ENCODE data around the gene CAPN10.

Gene CAPN10

GRCh38 chr2:240647503-240648154 lies 61.1 kb downstream of the CAPN10 start:
- no peaks in the 10 kb centered on the region for H3F3A ChIP-seq (ENCODE audit: insufficient read depth)
- H3K4me3 ChIP-seq (ENCODE audit: insufficient read depth, low read length, poor library complexity, severe bottlenecking), result no peak overlapping the region
- H3K9ac ChIP-seq (ENCODE audit: low read length), result no peak overlapping the region
- no peaks in the 10 kb centered on the region for H3K9me3 ChIP-seq (ENCODE audit: insufficient read depth, low read length)
- no peak overlapping the region for H3K4me2 ChIP-seq (ENCODE audit: low read depth, low read length, poor library complexity, severe bottlenecking)
- TF ChIP-seq EZH2phosphoT487 (conservative IDR thresholded peaks at IDR 0.05; ENCODE audit: low read length), result no peak
- no peak for TF ChIP-seq CTCF (IDR thresholded peaks at IDR 0.05; ENCODE audit: insufficient read depth, low read length, poor library complexity, severe bottlenecking)
- no peak overlapping the region for H2AFZ ChIP-seq (ENCODE audit: low read depth, low read length, severe bottlenecking)
- H3K79me2 ChIP-seq (ENCODE audit: insufficient read depth, low read length), result no peaks in the 10 kb centered on the region
- no peaks in the 10 kb centered on the region for H3K27me3 ChIP-seq (ENCODE audit: low read length)
- no peaks in the 10 kb centered on the region for H3K36me3 ChIP-seq (ENCODE audit: low read length)
- H4K20me1 ChIP-seq (ENCODE audit: low read depth, low read length), result no peaks in the 10 kb centered on the region
- H3K9me2 ChIP-seq (replicated peaks; ENCODE audit: insufficient read depth, low read length), result no peaks in the 10 kb centered on the region
- no peak overlapping the region for H3K27ac ChIP-seq (ENCODE audit: low read depth, low read length)

GRCh38 chr2:240648155-240648649 lies 61.7 kb downstream of the CAPN10 start:
- Histone ChIP-seq H3K9me3 (ENCODE audit: insufficient read depth, low read length) (no peaks in the 10 kb centered on the region), H3K36me3 (ENCODE audit: low read length) (no peaks in the 10 kb centered on the region), H3K27ac (ENCODE audit: low read depth, low read length) (no peak overlapping the region), H3K4me2 (ENCODE audit: low read depth, low read length, poor library complexity, severe bottlenecking) (no peak overlapping the region), H2AFZ (ENCODE audit: low read depth, low read length, severe bottlenecking) (no peak overlapping the region), H3K9ac (ENCODE audit: low read length) (no peak overlapping the region), H3K27me3 (ENCODE audit: low read length) (no peaks in the 10 kb centered on the region), H4K20me1 (ENCODE audit: low read depth, low read length) (no peaks in the 10 kb centered on the region), H3K79me2 (ENCODE audit: insufficient read depth, low read length) (no peaks in the 10 kb centered on the region), H3F3A (ENCODE audit: insufficient read depth) (no peaks in the 10 kb centered on the region), H3K9me2 (replicated peaks; ENCODE audit: insufficient read depth, low read length) (no peaks in the 10 kb centered on the region), H3K4me3 (ENCODE audit: insufficient read depth, low read length, poor library complexity, severe bottlenecking) (no peak overlapping the region)
- TF ChIP-seq EZH2phosphoT487 (conservative IDR thresholded peaks at IDR 0.05; ENCODE audit: low read length), result no peak
- TF ChIP-seq CTCF (IDR thresholded peaks at IDR 0.05; ENCODE audit: insufficient read depth, low read length, poor library complexity, severe bottlenecking), result no peak

All from SU-DHL-6 (cell line).